COLO668 (cell line): ENCODE measurements around the gene RAD51B.

Experiments used
- DNase-seq: peaks from one replicate; lab custom pipeline; 2025; ENCODE audit not compliant: unreplicated experiment; lab: John Stamatoyannopoulos, UW

RAD51B gene

DNA sequence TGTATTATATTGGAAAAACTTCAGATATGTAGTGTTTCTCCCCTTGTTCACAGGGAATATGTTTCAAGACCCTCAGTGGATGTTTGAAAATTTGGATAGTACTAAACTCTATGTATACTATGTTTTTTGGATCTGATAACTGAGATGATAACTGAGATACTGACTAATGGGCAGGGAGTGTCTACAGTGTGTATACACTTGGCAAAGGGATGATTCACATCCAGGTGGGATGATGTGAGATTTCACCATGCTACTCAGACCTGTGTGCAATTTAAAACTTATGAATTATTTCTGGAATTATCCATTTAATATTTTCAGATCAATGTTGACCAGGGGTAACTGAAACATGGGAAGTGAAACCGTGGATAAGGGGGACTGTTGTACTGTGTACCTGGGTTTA is 13.8 kb downstream of the RAD51B start:
- no peak for DNase-seq

DNA sequence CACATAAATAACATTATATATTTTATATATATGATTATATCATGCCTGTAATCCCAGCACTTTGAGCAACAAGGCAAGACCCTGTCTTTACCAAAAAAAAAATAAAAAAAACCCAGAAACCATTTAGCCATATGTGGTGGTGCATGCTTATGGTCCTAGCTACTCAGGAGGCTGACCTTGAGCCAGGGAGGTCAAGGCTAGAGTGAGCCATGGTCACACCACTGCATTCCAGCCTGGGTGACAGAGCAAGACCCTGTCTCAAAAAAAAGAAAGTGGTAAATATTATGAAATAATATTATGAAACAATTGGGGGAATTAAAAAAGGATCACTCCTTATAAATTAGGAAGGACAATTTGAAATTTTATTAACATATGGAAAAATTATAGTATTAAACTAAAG is 16.0 kb downstream of the RAD51B start:
- no peak for DNase-seq

DNA sequence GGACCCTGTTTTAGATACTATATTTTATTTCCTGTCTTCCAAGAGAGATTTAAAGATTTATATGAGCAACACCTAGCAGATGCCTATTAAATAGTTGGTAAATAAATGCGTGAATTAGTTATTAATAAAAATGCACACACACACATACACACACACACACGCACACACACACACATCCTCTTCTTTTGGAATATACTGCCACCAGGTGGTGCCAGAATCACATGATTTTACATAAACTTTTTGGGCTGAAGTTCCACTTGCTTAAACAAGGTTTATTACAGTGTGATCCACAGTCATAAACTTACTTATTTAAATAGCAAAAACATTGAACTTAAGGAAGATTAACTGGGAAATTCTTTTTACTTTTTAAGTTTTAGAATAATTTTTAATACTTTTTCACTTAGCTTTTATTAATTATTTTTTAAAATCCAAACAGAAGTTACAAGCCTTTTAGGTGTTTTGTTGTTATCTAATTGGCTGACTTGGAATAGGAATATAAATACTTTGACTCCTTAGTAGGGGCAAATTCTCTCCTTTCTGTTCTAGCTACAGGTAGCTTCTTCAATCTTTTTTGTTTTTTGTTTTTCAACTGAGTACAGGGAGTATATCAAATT is 17.5 kb downstream of the RAD51B start:
- DNase-seq: peak; percentile 57

DNA sequence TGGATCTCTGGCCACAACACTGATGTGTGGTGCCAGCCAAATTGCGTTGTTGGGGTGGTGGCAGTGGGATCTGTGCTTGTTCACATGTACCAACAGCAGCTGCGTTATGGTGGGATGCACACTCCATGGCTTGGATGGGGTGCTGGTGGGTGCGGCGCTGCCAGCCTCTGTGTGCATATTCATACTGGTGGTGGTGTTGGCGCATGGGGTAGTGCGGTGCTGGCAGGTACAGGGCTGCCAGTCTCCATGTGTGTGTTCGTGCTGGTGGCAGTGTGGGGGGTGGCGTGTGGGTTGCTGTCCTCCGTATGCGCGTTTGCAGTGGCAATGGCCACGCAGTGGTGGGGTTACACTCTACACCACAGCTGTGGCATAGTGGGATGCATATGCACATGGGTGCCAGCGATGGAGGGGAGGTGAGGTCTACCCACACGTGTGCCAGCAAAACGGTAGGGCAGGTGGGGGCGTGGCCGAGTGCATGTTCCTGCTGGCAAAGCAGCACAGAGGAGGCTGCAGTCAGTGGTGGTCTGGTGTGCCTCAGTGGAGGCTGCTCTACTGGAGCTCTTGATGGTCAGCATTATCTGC is 26.5 kb downstream of the RAD51B start:
- DNase-seq: no peak

- DNase-seq: no peak
These were observed 30.7 kb downstream of the RAD51B start for GRCh38 chr14:67850066-67850830.

GRCh38 chr14:67851785-67852410 is 32.3 kb downstream of the RAD51B start:
- no peak for DNase-seq

GRCh38 chr14:67852926-67853604 is 33.5 kb downstream of the RAD51B start:
- DNase-seq: no peak

- DNase-seq: no peak
These were observed 34.1 kb downstream of the RAD51B start for GRCh38 chr14:67853715-67854114.

DNA sequence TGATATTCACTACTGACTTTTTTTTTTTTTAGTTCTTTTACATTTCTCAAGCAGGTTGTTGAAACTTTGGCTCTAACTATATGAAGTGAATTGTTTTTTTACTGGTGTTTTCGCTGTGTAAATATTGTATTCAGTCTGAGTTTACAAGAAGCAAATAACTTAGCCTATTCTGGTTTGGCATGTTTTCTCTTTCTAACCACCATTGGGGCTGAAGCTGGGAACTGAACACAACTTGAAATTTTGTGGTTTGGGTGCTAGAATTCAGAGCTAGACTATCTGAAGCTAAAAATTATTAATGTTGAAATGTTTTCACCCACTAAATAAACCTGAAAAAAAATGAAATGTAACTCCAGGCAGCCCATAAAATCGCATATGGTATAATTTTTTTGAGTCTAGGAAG is 37.2 kb downstream of the RAD51B start:
- DNase-seq: no peak

DNA sequence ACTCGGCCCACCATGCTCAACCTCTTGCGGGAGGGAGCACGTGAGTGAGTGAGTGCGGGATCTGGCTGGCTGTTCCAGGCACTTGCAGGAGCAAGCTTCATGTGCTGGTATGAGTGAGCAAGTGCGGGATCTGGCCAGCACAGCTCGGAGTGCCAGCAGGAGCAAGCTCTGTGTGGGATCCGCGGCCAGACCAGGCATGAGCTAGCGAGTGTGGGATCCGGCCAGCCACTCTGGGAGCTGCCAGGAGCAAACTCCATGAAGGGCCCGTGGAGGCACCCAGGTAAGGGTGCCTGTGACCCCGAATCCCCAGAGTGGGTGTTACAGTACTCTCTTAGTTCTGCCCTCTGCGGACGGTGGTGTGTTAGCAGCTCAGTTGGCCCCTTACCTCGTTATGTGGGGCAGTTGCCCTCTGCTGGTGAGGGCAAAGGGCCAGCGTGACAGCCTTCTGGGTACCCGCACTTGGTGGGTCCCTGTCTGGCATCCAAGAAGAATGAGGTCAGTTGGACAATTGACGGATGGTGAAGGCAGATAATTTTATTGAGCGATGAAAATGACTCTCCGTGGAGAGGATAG is 38.3 kb downstream of the RAD51B start:
- no peak for DNase-seq

DNA sequence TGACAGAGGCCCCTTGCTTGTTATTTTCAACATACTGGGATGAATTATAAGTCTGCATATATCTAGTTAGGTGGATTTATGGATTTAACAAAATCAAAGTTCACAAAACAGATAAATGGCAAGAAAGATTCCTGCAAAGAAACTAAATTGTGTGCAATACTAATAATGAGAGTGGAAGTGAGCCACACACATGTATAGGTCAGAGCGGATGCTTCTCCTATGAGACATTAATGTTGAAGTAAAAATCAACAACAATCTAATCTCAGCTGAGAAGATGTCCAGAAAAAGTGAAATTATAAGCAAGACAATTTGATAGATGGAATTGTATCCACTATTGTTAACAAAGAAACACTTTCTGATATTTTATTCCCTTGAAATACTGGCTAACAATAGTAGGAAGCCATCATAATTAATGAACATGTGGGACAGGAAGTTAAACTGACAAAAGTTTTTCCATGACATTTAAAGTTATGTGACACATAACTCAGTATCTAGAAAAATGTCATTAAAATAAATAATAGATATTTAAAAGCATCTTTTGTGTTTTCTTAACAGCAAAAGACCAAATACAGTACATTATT is 39.7 kb downstream of the RAD51B start:
- no peak for DNase-seq

DNA sequence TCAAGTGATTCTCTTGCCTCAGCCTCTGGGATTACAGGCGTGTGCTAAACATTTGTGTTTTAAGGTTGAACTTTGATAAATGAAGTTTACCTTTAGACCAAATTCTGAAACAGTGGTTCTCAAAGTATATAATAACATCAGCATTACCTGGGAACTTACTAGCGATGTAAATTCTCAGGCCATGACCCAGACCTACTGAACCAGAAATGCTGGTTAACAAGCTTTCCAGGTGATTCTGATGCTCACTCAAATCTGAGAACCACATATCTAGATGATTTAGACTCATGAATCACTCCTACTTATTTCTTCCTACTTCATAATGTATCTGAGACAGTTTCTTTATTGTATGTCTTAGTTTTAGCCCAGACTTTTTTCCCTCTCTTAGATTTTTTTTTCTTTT is 43.6 kb downstream of the RAD51B start:
- DNase-seq: no peak

GRCh38 chr14:67875175-67876006 is 55.8 kb downstream of the RAD51B start:
- DNase-seq: no peak

DNA sequence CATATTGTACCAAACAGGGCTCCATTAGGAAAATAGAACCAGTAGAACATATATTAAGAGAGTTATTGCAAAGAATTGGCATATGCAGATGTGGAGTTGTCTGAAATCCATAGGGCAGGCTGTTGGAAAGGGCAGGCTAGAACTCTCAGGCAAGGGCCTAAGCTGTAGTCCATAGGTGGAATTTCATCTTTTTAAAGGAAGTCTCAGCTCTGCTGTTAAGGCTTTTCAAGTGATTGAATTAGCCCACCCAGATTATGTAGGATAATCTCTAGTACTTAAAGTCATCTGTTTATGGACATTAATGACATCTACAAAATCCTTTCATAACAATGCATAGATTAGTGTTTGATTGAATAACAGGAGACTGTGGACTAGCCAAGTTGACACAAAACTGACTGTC is 59.4 kb downstream of the RAD51B start:
- no peak for DNase-seq

- no peak for DNase-seq
These were observed 61.6 kb downstream of the RAD51B start for GRCh38 chr14:67881225-67881624.

GRCh38 chr14:67882986-67883555 is 63.5 kb downstream of the RAD51B start:
- DNase-seq: no peak

- no peak for DNase-seq
These were observed 64.1 kb downstream of the RAD51B start for GRCh38 chr14:67883717-67884116.

DNA sequence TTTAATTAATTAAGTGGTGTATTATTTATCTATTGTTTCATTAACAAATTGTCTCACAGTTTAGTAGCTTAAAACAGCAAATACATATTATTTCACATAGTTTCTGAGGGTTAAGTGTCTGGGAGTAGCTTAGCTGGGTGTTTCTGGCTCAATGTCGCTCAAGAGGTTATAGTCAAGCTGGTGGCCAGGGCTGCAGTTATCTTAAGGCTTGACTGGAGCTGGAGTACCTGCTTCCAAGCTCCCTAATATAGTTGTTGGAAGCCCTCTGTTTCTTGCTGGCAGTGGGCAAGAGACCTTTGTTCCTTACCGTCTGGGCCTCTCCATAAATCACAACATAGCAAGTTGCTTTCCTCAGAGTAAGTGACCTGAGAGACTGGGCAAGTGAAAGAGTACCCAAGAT is 66.6 kb downstream of the RAD51B start:
- no peak for DNase-seq

GRCh38 chr14:67887478-67887877 is 67.9 kb downstream of the RAD51B start:
- no peak for DNase-seq

DNA sequence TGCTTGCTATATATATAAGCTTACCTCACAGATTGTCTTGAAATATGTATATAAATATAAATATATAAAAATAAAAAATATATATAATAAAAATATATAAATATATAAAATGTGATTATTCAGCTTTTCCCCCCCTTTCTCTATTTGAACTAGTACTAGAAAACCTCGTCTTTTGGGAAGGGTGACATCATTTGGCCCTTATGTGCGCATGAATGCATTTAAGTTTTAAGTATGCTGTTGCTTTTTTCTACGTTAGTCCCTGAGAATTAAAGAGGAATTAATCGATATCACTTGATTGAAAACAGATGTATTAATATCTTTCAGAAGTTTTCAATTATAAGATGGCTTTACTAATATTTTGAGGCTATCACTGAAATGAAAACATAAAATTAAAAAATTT is 69.9 kb downstream of the RAD51B start:
- DNase-seq: no peak
